DMS153 (cell line): ENCODE measurements around the gene TNKS2.
"Not testable (repeated sequence)": the region's sequence is repeated elsewhere in the genome, so short reads cannot be mapped to it uniquely, and the experiment has no call there.

Experiments used
- DNase-seq: peaks from one replicate; lab custom pipeline; 2025; lab: John Stamatoyannopoulos, UW

Gene TNKS2

DNA sequence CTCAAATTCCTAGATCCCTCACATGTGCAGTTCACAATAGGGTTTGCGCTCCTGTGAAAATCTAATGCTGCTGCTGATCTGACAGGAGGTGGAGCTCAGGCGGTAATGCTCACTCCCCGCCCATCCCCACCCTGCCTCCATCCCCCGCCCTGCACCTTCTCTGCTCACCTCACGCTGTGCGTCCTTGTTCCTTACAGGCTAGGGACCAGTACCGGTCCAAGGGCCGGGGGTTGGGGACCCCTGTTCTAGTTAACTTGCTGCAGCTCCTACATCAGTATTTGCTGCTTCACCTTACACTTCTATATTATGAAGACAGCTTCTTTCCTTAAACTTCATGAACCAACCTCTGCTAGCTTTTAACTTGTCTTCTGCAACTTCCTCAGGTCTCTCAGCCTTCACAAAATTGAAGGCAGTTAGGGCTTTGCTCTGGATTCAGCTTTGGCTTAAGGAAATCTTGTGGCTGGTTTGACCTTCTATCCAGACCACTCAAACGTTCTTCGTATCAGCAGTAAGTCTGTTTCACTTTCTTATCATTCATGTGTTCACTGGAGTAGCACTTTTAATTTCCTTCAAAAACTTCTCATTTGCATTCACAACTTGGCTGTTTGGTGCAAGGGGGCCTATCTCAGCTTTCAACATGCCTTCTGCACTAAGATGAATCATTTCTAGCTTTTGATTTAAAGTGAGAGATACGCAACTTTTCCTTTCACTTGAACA, 1.7 kb upstream of the TNKS2 start:
- peak; percentile 16 for DNase-seq

- no peak for DNase-seq
Observed at GRCh38 chr10:91797048-91797690, 1.1 kb upstream of the TNKS2 start.

GRCh38 chr10:91798649-91799611, 704 bp downstream of the TNKS2 start:
- no peak for DNase-seq

DNA sequence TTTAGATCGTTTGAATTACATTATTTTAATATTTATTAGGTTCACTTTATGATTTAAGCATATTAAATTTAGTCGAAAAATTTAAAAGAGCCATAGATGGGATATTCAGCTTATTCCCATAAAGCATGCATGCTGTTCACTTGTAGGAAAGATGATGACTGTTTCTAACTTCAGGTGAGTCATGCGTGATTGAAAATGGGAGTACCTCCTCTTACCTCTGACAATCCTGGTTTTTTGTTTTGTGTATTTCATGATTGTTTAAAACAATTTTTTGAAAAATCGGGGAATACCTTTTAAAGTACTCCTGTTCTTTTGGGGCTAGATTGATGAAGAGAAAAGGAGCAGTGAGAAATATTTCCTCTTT, 1.4 kb downstream of the TNKS2 start:
- no peak for DNase-seq

GRCh38 chr10:91800182-91800581, 2.0 kb downstream of the TNKS2 start:
- no peak for DNase-seq

- no peak for DNase-seq
Observed at GRCh38 chr10:91800756-91801155, 2.5 kb downstream of the TNKS2 start.

DNA sequence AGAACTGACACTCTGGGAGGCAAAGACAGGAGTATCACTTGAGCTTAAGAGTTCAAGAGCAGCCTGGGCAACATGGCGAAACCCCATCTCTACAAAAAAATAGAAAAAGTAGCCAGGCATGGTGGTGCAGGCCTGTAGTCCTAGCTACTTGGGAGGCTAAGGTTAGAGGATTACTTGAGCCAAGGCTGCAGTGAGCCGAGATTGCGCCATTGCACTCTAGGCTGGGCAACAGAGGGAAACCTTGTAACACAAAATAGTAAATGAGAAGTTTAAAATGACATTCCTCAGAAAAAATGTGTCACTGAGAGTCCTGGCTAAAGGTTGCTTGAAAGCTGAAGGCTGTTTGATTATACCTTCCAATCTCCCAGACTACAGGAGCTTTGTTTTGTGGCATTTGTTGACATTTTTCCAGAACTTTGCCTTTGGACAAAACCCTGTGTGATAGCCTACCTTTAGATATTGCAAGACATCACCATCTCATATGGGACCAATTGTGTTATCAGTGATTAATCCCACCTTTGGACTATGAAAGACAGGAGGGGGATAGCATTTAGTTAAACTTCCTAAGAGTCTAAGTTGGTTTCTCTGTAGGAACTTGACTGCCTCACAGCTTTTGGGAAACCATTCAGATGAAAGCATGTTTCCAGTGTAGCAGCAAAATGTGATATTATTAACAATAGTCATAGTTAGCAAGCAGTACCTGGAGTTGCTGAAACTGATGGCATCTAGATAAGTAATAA, 5.3 kb downstream of the TNKS2 start:
- DNase-seq, result no peak

DNA sequence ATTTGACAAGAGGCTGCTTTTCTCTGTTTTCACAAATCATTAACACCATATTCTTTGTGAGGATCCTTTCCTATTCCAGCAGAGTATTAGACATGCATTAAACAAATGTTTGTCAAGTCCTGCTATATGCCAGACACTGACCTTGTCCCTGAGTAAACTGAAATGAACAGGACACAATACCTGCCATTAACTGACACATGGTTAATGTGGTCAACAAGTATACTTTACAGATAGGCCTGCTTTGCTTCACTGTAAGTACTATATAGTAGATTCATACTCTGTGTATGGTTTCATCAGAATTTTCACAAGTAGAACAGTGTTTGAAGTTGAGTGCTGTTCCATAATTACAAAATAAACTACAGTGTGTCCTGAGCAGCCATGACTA, 5.9 kb downstream of the TNKS2 start:
- DNase-seq, result no peak

GRCh38 chr10:91805110-91805838, 7.0 kb downstream of the TNKS2 start:
- no peak for DNase-seq

DNA sequence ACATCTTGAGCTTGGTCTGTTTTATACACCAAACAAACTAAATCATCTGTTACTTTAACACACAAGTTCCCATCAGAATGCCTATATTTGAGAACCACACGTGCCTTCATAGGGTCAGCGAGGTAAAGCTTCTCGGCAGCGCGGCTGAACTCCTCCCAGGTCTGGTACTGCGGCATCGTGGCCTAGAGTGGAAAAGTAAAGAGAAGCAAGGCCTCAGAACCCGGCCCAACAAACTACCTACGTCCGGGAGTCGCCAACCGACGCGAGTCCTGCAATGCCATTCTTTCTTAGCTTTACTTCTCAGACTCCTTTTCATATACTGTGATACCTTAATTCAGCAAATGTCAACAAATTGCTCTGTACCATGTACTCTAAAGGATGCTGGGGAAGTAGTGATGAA, 9.0 kb downstream of the TNKS2 start:
- DNase-seq, result not testable (repeated sequence)

- no peak for DNase-seq
Observed at GRCh38 chr10:91813251-91813650, 15.0 kb downstream of the TNKS2 start.

DNA sequence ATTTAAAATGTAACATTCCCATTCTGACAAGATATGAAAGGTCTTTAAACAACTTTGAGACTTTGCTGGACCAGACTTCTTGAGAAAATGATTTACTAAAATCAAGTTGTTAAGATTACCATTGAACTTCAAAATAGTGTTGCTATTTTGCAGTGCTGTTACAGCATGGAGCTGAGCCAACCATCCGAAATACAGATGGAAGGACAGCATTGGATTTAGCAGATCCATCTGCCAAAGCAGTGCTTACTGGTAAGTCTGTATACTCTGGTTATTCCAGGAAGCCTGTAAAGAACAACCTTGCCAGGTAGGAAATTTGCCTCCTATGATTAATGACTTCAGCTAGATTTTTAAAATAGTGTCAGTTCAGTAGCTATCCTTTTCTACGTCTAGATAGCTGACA, 18.8 kb downstream of the TNKS2 start:
- no peak for DNase-seq

DNA sequence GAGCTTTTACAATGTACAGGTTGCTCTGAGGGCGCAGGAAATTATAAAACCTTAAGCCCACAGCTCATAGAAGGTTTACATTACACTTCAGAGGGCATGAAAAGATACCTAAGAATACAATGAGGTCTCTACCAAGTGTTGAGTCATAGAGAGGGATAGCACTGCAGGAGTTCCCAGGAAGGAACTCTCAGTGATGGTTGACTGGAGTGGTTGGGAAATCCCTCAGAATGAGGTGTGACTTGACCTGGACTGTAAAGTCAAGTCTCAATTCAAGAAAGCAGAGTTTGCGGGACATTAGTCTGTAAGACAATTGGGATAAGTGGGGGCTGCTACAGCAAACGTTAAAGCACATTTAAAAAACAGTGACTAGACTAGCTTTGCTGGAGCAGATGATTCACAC, 21.9 kb downstream of the TNKS2 start:
- DNase-seq, result no peak

- DNase-seq, result no peak
Observed at GRCh38 chr10:91824076-91824475, 25.9 kb downstream of the TNKS2 start.

DNA sequence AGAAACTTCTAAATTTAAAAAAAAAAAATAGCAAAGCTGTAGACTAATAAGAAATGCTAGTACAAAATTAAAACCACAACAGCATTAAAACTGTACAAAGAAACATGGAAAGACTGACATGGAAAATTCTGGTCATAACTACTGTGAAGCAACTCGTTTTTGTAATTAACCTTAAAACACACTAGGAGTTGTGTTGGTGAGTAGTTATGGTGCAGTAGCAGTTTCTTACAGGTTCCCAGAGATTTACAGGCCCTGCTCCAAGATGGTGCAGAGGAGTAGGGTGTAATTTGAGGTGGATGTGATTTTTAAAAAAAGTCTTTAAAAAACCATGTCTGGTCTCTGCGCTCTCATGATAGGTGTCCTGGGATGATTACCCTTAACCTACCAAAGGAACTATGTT, 31.0 kb downstream of the TNKS2 start:
- DNase-seq, result no peak

- DNase-seq, result no peak
Observed at GRCh38 chr10:91838199-91838598, 40.0 kb downstream of the TNKS2 start.

GRCh38 chr10:91843083-91843482, 44.9 kb downstream of the TNKS2 start:
- DNase-seq, result no peak

DNA sequence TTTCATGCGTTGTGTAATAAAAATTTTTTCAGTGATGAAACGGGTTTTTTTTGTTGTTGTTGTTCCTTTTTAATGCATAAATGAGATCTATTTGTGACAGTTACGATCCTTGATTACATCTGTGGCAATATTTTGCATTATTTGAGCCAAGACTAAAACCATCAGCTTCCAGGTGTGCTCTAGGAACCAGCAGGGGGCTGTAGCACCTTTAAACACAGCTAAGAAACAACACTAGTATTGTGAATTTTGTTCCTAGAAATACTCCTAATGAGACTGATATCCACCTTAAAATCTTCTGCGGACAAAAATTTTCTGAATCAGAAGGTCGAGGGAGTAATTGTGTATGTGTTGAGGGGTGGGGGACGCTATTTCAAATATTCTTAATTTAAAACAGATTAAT, 58.4 kb downstream of the TNKS2 start:
- DNase-seq, result no peak

DNA sequence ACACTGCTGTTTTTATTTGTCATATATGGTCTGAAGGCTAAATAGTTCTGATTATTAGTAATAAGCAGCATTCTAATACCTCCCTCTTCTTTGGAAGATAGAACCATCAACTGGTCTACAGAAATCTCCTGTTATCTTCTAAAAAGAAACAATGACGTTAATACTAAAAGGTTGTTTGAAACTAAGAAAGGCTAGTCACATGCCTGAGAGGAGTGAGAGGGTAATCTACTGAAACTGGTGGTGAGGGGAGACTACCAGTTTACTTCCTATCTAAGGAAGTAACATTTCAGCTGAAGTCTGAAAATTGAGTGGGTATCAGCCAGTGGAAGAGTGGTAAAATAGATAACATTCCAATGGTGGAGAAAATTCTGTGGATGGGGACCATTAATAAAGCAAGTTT, 62.7 kb downstream of the TNKS2 start:
- DNase-seq, result no peak

DNA sequence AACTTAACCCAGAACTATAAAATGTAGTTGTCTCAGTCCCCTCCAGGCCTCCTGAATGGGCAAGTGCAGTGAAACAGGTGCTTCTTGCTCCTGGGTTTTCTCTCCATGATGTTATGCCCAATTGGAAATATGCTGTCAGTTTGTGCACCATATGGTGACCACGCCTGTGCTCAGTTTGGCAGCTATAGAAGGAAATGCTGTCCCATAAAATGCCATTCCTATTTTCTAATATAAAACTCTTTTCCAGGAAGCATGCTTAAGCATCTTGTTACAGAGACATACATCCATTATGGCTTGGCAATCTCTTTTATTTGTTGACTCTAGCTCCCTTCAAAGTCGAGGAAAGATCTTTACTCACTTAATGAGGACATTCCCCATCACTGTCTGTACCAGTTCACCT, 65.9 kb downstream of the TNKS2 start:
- no peak for DNase-seq

DNA sequence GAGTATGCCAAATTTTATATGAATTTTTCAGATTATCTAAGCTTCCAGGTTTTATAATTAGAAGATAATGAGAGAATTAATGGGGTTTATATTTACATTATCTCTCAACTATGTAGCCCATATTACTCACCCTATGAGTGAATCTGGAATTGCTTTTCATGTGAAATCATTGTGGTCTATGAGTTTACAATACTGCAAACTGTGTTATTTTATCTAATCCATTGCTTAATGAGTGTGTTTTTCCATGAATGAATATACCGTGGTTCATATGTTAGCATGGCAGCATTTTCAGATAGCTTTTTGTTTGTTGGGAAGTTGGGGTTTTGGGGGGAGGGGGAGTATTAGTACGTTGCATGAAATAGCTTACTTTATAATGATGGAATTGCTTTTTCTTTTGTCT, 66.5 kb downstream of the TNKS2 start:
- no peak for DNase-seq
